B cell (primary cell): Measurements from ENCODE around the gene ZNF100. TPM values are rescaled to one million over a fixed set of nuclear protein-coding genes. Genes with fewer than 3 reads are reported as not detected.
"Not testable (repeated sequence)": the region's sequence is repeated elsewhere in the genome, so short reads cannot be mapped to it uniquely, and the experiment has no call there.

ENCODE experiments used
- ATAC-seq: fragments of 200-7000 bp; cut with Tn5 transposase; one replicate; pipeline ENCODE4 v1.10.0; 2021; ENCODE audit warnings: low read depth, mild to moderate bottlenecking, moderate number of reproducible peaks, moderate library complexity
- CTCF ChIA-PET: fragments of 350-600 bp; sonication (Branson Sonifier 250); formaldehyde crosslinking; loops from one replicate; lab custom pipeline; 2021; ENCODE audit warnings: antibody characterized with exemption, inconsistent platforms; lab: Charles Lee
- POLR2A ChIA-PET: fragments of 350-600 bp; sonication (Branson Sonifier 250); formaldehyde crosslinking; loops from one replicate; lab custom pipeline; 2021; ENCODE audit warnings: antibody characterized with exemption; lab: Charles Lee
- DNase-seq: peaks from one replicate; pipeline ENCODE4 v3.0.0; 2013
- H2AFZ ChIP-seq: 2 replicates; pipeline ENCODE4 v1.6.1; 2012; ENCODE audit warnings: mild to moderate bottlenecking, low read depth, low read length; ENCODE audit not compliant: insufficient read depth, poor library complexity, severe bottlenecking
- H3K27ac ChIP-seq, 2 donors: 1 replicate in 1 of 2; 2 replicates in 1 of 2; pipeline ENCODE4 v1.5.1; 2012 to 2013; ENCODE audit warnings: low read length in 2 of 2, mild to moderate bottlenecking in 2 of 2, moderate library complexity in 1 of 2
- H3K27me3 ChIP-seq, 4 experiments: fragments of 200-600 bp in 1 of 4; sonication (generic) in 1 of 4; replicated peaks in 1 of 4; 1 replicate in 2 of 4; 2 replicates in 2 of 4; pipeline versions ENCODE4 v1.6.1 to v1.7.0; 2013 to 2016; ENCODE audit warnings: low read length in 3 of 4, mild to moderate bottlenecking in 2 of 4, mixed read lengths in 1 of 4, moderate library complexity in 1 of 4; ENCODE audit not compliant: insufficient read depth in 4 of 4, control insufficient read depth in 3 of 4; ENCODE audit errors: control extremely low read depth in 1 of 4
- H3K36me3 ChIP-seq, 2 experiments: replicated peaks in 1 of 2; 1 replicate in 1 of 2; 2 replicates in 1 of 2; pipeline versions ENCODE4 v1.6.1 to v1.7.1; 2013; ENCODE audit warnings: low read length in 1 of 2; ENCODE audit not compliant: insufficient read depth in 2 of 2, control insufficient read depth in 1 of 2; ENCODE audit errors: control extremely low read depth in 1 of 2, extremely low read depth in 1 of 2
- H3K4me1 ChIP-seq, 2 donors: fragments of 200-600 bp in 1 of 2; sonication (generic) in 1 of 2; 1 replicate in 1 of 2; 2 replicates in 1 of 2; pipeline versions ENCODE4 v1.5.1 to v1.6.1; 2013 to 2017; ENCODE audit warnings: low read length in 2 of 2; ENCODE audit not compliant: control insufficient read depth in 2 of 2, insufficient read depth in 2 of 2
- H3K4me2 ChIP-seq: replicated peaks from 2 replicates; pipeline ENCODE3; 2012; ENCODE audit warnings: mild to moderate bottlenecking, low read depth, low read length; ENCODE audit not compliant: poor library complexity, severe bottlenecking
- H3K4me3 ChIP-seq, 5 experiments: fragments of 200-600 bp in 1 of 5; sonication (generic) in 1 of 5; 1 replicate in 3 of 5; 2 replicates in 2 of 5; pipeline versions ENCODE4 v1.5.1 to v1.7.0; 2011 to 2016; ENCODE audit warnings: low read length in 4 of 5, mild to moderate bottlenecking in 4 of 5, low read depth in 2 of 5, control low read depth in 1 of 5, moderate library complexity in 1 of 5; ENCODE audit not compliant: insufficient read depth in 1 of 5; ENCODE audit errors: control extremely low read depth in 1 of 5, extremely low read depth in 1 of 5
- H3K79me2 ChIP-seq: fragments of 200-600 bp; sonication (generic); one replicate; pipeline ENCODE4 v1.6.0; 2016; ENCODE audit warnings: low read length; ENCODE audit not compliant: control insufficient read depth, insufficient read depth
- H3K9ac ChIP-seq: fragments of 200-600 bp; sonication (generic); 2 replicates; pipeline ENCODE4 v1.6.1; 2017; ENCODE audit warnings: mild to moderate bottlenecking, low read length, moderate library complexity
- H3K9me3 ChIP-seq, 3 donors: one replicate each; pipeline versions ENCODE4 v1.6.1 to v1.7.1; 2013; ENCODE audit warnings: low read length in 2 of 3; ENCODE audit not compliant: control insufficient read depth in 2 of 3, insufficient read depth in 1 of 3; ENCODE audit errors: control extremely low read depth in 1 of 3
- H4K20me1 ChIP-seq: 2 replicates; pipeline ENCODE4 v1.6.0; 2012; ENCODE audit warnings: mild to moderate bottlenecking, low read length; ENCODE audit not compliant: insufficient read depth, control insufficient read depth, poor library complexity, severe bottlenecking
- H3K27ac Mint-ChIP-seq: one replicate; pipeline ENCODE4 v1.8.0; 2021; ENCODE audit warnings: mixed read lengths
- H3K27me3 Mint-ChIP-seq: one replicate; pipeline ENCODE4 v1.8.0; 2021; ENCODE audit warnings: mixed read lengths
- H3K4me1 Mint-ChIP-seq: one replicate; pipeline ENCODE4 v1.8.0; 2021; ENCODE audit warnings: mixed read lengths
- H3K4me3 Mint-ChIP-seq: one replicate; pipeline ENCODE4 v1.8.0; 2021; ENCODE audit warnings: mixed read lengths
- H3K9me3 Mint-ChIP-seq: one replicate; pipeline ENCODE4 v1.8.0; 2022; ENCODE audit warnings: mixed read lengths; ENCODE audit not compliant: insufficient read depth
- EZH2 ChIP-seq: IDR thresholded peaks from 2 replicates; pipeline ENCODE4 v1.6.1; 2012; ENCODE audit warnings: borderline replicate concordance, low read depth, mild to moderate bottlenecking, moderate library complexity, low read length; ENCODE audit not compliant: insufficient read depth, poor library complexity, severe bottlenecking
- WGBS: methylation state at CpG from one replicate; pipeline ENCODE4 v1.1.5; 2013; ENCODE audit warnings: missing lambda C conversion rate; ENCODE audit not compliant: insufficient coverage; 5-methylcytosine and 5-hydroxymethylcytosine counted together
- intact Hi-C: fragments of 100-400 bp; cut with micrococcal nuclease; formaldehyde crosslinking; loops from one replicate; pipeline ENCODE4 v1.10.0; 2022
- polyA plus RNA-seq: library from polyadenylated mRNA; depleted of rRNA; stranded (reverse); fragments of >200 nt; gene quantifications from 2 replicates; pipeline ENCODE4 v1.2.3, GENCODE V29; 2012
- total RNA-seq, 2 donors: library from RNA; stranded (reverse); fragments of 120-200 nt in 1 of 2; gene quantifications; 1 replicate in 1 of 2; 2 replicates in 1 of 2; pipeline versions ENCODE4 v1.2.3 to v1.2.4, GENCODE V29; 2013 to 2022
- TF ChIP-seq, protein P1 (sequence below): fragments of 200-600 bp; IDR thresholded peaks from one replicate; pipeline ENCODE4 v1.8.0; 2022; ENCODE audit warnings: antibody characterized with exemption, mild to moderate bottlenecking

ZNF100 gene
- total and polyA plus RNA-seq, 2 donors (not counting 1 experiment from before 2014, with no cell fraction given): 2.9 to 16.0 TPM

DNA sequence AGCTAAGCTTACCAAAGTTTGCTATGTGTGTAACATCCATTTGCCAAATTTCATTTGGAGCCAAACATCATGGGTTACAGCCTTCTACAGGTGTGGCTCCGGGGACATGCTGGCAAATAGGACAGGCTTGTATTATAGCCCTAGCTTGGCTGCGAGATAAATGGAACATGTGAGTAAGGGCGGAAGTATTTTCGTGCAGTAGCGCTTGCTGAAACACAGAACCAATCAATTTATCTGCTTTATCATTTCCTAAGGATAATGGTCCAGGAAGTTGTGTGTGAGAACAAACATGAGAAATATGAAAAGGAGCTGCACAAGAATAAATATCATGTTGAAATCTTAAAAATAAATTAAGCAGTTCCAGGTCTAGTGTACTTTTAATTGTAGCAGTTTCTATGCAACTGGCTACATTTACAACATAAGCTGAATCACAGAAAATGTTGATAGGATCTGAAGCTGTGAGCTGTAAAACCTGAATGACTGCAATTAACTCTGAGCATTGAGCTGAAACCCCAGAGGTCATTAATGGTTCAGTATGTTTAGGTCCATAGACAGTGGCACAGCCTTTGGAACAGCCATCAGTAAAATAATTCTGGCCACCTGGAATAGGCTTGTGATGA, 22.2 kb upstream of the ZNF100 start:
- Histone ChIP-seq H3K4me2 (no peak overlapping the region), H3K79me2 (no peaks in the 10 kb centered on the region), H3K9me3 (peaks cover 2 to 13% (median 6%) of the 10 kb centered on the region in 3 donors), H3K36me3 (no peaks in the 10 kb centered on the region), H3K4me3 (no peak overlapping the region), H4K20me1 (no peaks in the 10 kb centered on the region), H3K4me1 (no peaks in the 10 kb centered on the region), H3K27me3 (no peaks in the 10 kb centered on the region), H2AFZ (no peak overlapping the region), H3K9ac (no peak overlapping the region), H3K27ac (no peak overlapping the region)
- Mint-ChIP-seq H3K27me3 (no peaks in the 10 kb centered on the region), H3K4me1 (peaks cover 2% of the 10 kb centered on the region), H3K9me3 (peaks cover 7% of the 10 kb centered on the region), H3K27ac (no peak overlapping the region), H3K4me3 (no peak overlapping the region)
- ChIA-PET POLR2A (no interaction called here), CTCF (no interaction called here)
- DNase-seq: no peak
- ATAC-seq: no peak
- TF ChIP-seq, protein P1, sequence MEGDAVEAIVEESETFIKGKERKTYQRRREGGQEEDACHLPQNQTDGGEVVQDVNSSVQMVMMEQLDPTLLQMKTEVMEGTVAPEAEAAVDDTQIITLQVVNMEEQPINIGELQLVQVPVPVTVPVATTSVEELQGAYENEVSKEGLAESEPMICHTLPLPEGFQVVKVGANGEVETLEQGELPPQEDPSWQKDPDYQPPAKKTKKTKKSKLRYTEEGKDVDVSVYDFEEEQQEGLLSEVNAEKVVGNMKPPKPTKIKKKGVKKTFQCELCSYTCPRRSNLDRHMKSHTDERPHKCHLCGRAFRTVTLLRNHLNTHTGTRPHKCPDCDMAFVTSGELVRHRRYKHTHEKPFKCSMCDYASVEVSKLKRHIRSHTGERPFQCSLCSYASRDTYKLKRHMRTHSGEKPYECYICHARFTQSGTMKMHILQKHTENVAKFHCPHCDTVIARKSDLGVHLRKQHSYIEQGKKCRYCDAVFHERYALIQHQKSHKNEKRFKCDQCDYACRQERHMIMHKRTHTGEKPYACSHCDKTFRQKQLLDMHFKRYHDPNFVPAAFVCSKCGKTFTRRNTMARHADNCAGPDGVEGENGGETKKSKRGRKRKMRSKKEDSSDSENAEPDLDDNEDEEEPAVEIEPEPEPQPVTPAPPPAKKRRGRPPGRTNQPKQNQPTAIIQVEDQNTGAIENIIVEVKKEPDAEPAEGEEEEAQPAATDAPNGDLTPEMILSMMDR: no peak
- TF ChIP-seq EZH2: no peak
- WGBS: no CpG with 5 or more reads among the region's 5 CpGs
- intact Hi-C loops: no loop called here

DNA sequence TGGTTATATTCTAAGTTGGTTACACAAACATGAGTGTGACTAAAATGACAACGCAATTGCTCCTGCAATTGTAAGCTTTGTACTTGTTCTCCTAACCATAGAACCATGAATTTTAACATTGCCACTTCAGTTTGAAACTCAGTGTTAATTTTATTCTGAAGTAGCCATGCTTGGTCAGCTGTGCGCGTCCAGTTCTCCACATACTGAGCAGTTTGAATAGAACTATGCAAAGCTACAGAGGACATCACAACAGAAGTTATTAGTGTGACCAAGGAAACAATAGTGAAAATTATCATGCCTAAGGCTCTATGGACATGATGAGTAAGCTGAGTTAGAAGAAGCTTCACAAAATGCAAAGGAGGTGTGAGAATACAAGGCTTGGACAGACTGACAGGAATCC, 19.6 kb upstream of the ZNF100 start:
- H2AFZ ChIP-seq: no peak overlapping the region
- Mint-ChIP-seq H3K4me1 (peaks cover 2% of the 10 kb centered on the region), H3K9me3 (peaks cover 7% of the 10 kb centered on the region), H3K27me3 (no peaks in the 10 kb centered on the region), H3K27ac (no peak overlapping the region), H3K4me3 (no peak overlapping the region)
- no peaks in the 10 kb centered on the region for H3K79me2 ChIP-seq
- no peak for TF ChIP-seq EZH2
- TF ChIP-seq, protein P1: no peak
- H3K9ac ChIP-seq: no peak overlapping the region
- POLR2A ChIA-PET: no interaction called here
- H3K27ac ChIP-seq: no peak overlapping the region
- peaks cover 0 to 7% (median 5%) of the 10 kb centered on the region in 3 donors for H3K9me3 ChIP-seq
- H3K4me2 ChIP-seq: no peak overlapping the region
- H4K20me1 ChIP-seq: no peaks in the 10 kb centered on the region
- no peak overlapping the region for H3K4me3 ChIP-seq
- DNase-seq (no peak), ATAC-seq (no peak)
- no peaks in the 10 kb centered on the region for H3K36me3 ChIP-seq
- H3K27me3 ChIP-seq: no peaks in the 10 kb centered on the region
- no peaks in the 10 kb centered on the region for H3K4me1 ChIP-seq
- CTCF ChIA-PET: no interaction called here
- intact Hi-C loops: no loop called here
- no CpG with 5 or more reads among the region's 3 CpGs for WGBS

DNA sequence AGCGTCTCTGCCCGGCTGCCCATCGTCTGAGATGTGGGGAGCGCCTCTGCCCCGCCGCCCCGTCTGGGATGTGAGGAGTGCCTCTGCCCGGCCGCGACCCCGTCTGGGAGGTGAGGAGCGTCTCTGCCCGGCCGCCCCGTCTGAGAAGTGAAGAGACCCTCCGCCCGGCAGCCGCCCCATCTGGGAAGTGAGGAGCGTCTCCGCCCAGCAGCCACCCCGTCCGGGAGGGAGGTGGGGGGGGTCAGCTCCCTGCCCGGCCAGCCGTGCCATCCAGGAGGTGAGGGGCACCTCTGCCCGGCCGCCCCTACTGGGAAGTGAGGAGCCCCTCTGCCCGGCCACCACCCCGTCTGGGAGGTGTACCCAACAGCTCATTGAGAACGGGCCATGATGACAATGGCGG, 8.4 kb upstream of the ZNF100 start:
- H3K27ac ChIP-seq, H2AFZ ChIP-seq, H3K4me3 ChIP-seq, H4K20me1 ChIP-seq, H3K4me1 ChIP-seq, H3K9ac ChIP-seq, ATAC-seq, intact Hi-C loops, H3K79me2 ChIP-seq, H3K27me3 Mint-ChIP-seq, H3K4me1 Mint-ChIP-seq, CTCF ChIA-PET, H3K27ac Mint-ChIP-seq, H3K4me3 Mint-ChIP-seq, H3K4me2 ChIP-seq, DNase-seq, H3K27me3 ChIP-seq, H3K9me3 Mint-ChIP-seq, H3K36me3 ChIP-seq, POLR2A ChIA-PET: not testable (repeated sequence)
- peaks cover 0 to 15% (median 1%) of the 10 kb centered on the region in 3 donors for H3K9me3 ChIP-seq
- 100% methylated on average over 8 of the region's 30 CpGs for WGBS
